GM12878 (cell line): ENCODE measurements around the gene EGFL8. TPM values are rescaled to one million over a fixed set of nuclear protein-coding genes. Genes with fewer than 3 reads are reported as not detected.
A peak's percentile ranks its signal among the peaks of the same experiment; 100 is the strongest.

ENCODE experiments used
- ASH2L ChIP-seq: fragments of 300-600, 200-600 bp; sonication (generic); IDR thresholded peaks from 2 replicates; pipeline ENCODE4 v1.6.1; 2017; ENCODE audit warnings: low read depth, mild to moderate bottlenecking, borderline replicate concordance
- BCL11A ChIP-seq: IDR thresholded peaks from 2 replicates; pipeline ENCODE4 v1.6.1; 2011; ENCODE audit warnings: low read depth, low read length
- CEBPZ ChIP-seq: fragments of 150-350 bp; IDR thresholded peaks from 2 replicates; pipeline ENCODE4 v1.6.1; 2016; ENCODE audit warnings: low read depth, low read length
- E2F4 ChIP-seq: IDR thresholded peaks from 2 replicates; pipeline ENCODE4 v1.6.1; 2012; ENCODE audit warnings: low read depth, low read length, improper control_type of control experiment
- ELK1 ChIP-seq: IDR thresholded peaks from 2 replicates; pipeline ENCODE4 v1.6.1; 2012; ENCODE audit warnings: low read depth, low read length, improper control_type of control experiment
- FOS ChIP-seq: IDR thresholded peaks from 3 replicates; pipeline ENCODE4 v1.6.1; 2011; ENCODE audit warnings: borderline replicate concordance; ENCODE audit not compliant: insufficient read length; ENCODE audit errors: extremely low read depth
- IKZF2 ChIP-seq, 2 experiments: fragments of 450-650 bp; IDR thresholded peaks; 2 replicates each; pipeline ENCODE4 v1.6.1; 2017; ENCODE audit warnings: mild to moderate bottlenecking in 2 of 2, moderate library complexity in 2 of 2
- PBX3 ChIP-seq: IDR thresholded peaks from 2 replicates; pipeline ENCODE4 v1.6.1; 2011; ENCODE audit warnings: mild to moderate bottlenecking, low read depth, low read length, moderate library complexity; ENCODE audit not compliant: insufficient replicate concordance
- TARDBP ChIP-seq: IDR thresholded peaks from 2 replicates; pipeline ENCODE4 v1.6.1; 2016; ENCODE audit warnings: borderline replicate concordance
- USF1 ChIP-seq: IDR thresholded peaks from 2 replicates; pipeline ENCODE4 v1.6.1; 2011; ENCODE audit warnings: borderline replicate concordance, low read depth, mild to moderate bottlenecking, moderate library complexity, mixed read lengths, low read length; ENCODE audit not compliant: insufficient read depth; ENCODE audit errors: extremely low read length
- WRNIP1 ChIP-seq: IDR thresholded peaks from 2 replicates; pipeline ENCODE4 v1.6.1; 2011; ENCODE audit warnings: low read depth, low read length, improper control_type of control experiment, borderline replicate concordance
- ZNF207 ChIP-seq: fragments of 450-650 bp; IDR thresholded peaks from 2 replicates; pipeline ENCODE4 v1.6.1; 2014; ENCODE audit warnings: antibody characterized with exemption, mild to moderate bottlenecking, borderline replicate concordance
- ZNF687 ChIP-seq: fragments of 450-650 bp; IDR thresholded peaks from 2 replicates; pipeline ENCODE4 v1.6.1; 2017; ENCODE audit warnings: mild to moderate bottlenecking, moderate library complexity
- ZSCAN29 ChIP-seq: fragments of 450-650 bp; IDR thresholded peaks from 2 replicates; pipeline ENCODE4 v1.6.1; 2017; ENCODE audit warnings: mild to moderate bottlenecking, moderate library complexity
- ZZZ3 ChIP-seq: IDR thresholded peaks from 2 replicates; pipeline ENCODE4 v1.6.1; 2011; ENCODE audit warnings: low read depth; ENCODE audit not compliant: control insufficient read depth, insufficient read length
- polyA plus RNA-seq, 11 experiments: library from polyadenylated mRNA; depleted of rRNA in 4 of 11; unstranded in 6 of 11; stranded (reverse) in 5 of 11; fragments of >200 nt; fragmentation: Nextera tagmentation in 4 of 11; fragmentation: Illumina TruSeq in 1 of 11; extraction: Ambion mirVana in 4 of 11; extraction: Trizol in 1 of 11; gene quantifications; 1 replicate in 1 of 11; 2 replicates in 10 of 11; pipeline versions ENCODE4 v1.2.1 to v1.2.3, GENCODE V29; 2011 to 2016; ENCODE audit warnings: inconsistent platforms in 2 of 11, missing spikeins in 2 of 11, low read depth in 1 of 11
- total RNA-seq, 4 experiments: library from RNA; depleted of rRNA in 3 of 4; stranded (reverse); fragments of >200 nt in 3 of 4; fragmentation: Illumina TruSeq in 1 of 4; extraction: Trizol in 1 of 4; gene quantifications; 2 replicates each; pipeline versions ENCODE4 v1.2.1 to v1.2.3, GENCODE V29; 2013 to 2021

The EGFL8 gene
- total and polyA plus RNA-seq, 10 of the 15 experiments (the other 5 are each of a cell fraction or from before 2014, with no cell fraction given), result 0.07 to 3.5 (median 1.4) TPM

GRCh38 chr6:32127717-32128592 lies 36.4 kb upstream of the EGFL8 start, which contains the start of gene ATF6B (continued):
- TF ChIP-seq ZNF207, result no peak
- TF ChIP-seq BCL11A, result no peak
- TF ChIP-seq WRNIP1, result no peak
- no peak for TF ChIP-seq ZNF687
- no peak for TF ChIP-seq TARDBP
- TF ChIP-seq CEBPZ, result peak; percentile 41; the same call in 1 of the 2 replicates
- no peak for TF ChIP-seq IKZF2 (IDR thresholded peaks at IDR 0.05)
- TF ChIP-seq USF1, result peak; percentile 82
- no peak for TF ChIP-seq ZSCAN29
- no peak for TF ChIP-seq ZZZ3
- peak; percentile 41 for TF ChIP-seq FOS
- TF ChIP-seq PBX3, result no peak
- TF ChIP-seq ASH2L, result no peak
- no peak for TF ChIP-seq E2F4
- TF ChIP-seq ELK1, result peak; percentile 49; the same call in 1 of the 2 replicates
